ENCODE measurements around the gene MOB3A.

- TF ChIP-seq CTCF (conservative IDR thresholded peaks at IDR 0.05; ENCODE audit: low read length) (no peak), EZH2phosphoT487 (IDR thresholded peaks at IDR 0.05; ENCODE audit: borderline replicate concordance) (no peak)
Measured at GRCh38 chr19:2063824-2064223, 32.3 kb downstream of the MOB3A start.

Measured in Loucy (cell line).